Heart left ventricle (tissue), 13 donors: ENCODE results near the gene LRP1B.

ENCODE experiments used
- CTCF ChIP-seq, 12 donors: fragments of 200-600 bp; sonication (generic) in 4 of 12; IDR thresholded peaks; one replicate each; pipeline versions ENCODE4 v1.5.0 to v1.8.0; 2018 to 2022; ENCODE audit warnings: antibody characterized with exemption in 12 of 12, mild to moderate bottlenecking in 5 of 12
- POLR2A ChIP-seq, 2 donors: fragments of 450-650 bp; IDR thresholded peaks; one replicate each; pipeline ENCODE4 v1.6.1; 2017; ENCODE audit warnings: antibody characterized with exemption in 2 of 2, mild to moderate bottlenecking in 2 of 2, moderate library complexity in 2 of 2
- donor health status: ischemic (EF 13 %, LVEDD 7.1; RV severe dilation, severe dysfunction).
- donor health status: DM: no; HTN: yes; CAD: no.
- donor health status: DM: no; HTN: no; CAD: no.
- donor health status: ischemic (EF 25% LVEDD 6.9; RV normal size, moderate dysfunction).
- donor health status: ischemic (EF 25% LVEDD 5.7; RV mildly dilated, moderate dysfunction).
- donor health status: ischemic (EF 35%, LVEDD 5.7; RV mildly dilated, moderate dysfunction).
- donor health status: nonischemic (EF 11% LVEDD 7.7; RV severe dilation, severe dysfunction).
- donor health status: DM: yes; HTN: yes; CAD: no.
- donor health status: PGD.
- donor health status: ischemic (EF 29% LVEDD 5.4; RV normal size, mild dysfunction).
- donor health status: nonischemic (EF 23%, LVEDD 6.1; RV moderate dilation, normal function).

- TF ChIP-seq CTCF (IDR thresholded peaks at IDR 0.05) (no peak), POLR2A (IDR thresholded peaks at IDR 0.05) (no peak)
These were observed 431.2 kb downstream of the LRP1B start for GRCh38 chr2:141699573-141699972.
